Small intestine (tissue), 7 donors: ENCODE data around the gene TUBGCP2. TPM values are rescaled to one million over a fixed set of nuclear protein-coding genes. Genes with fewer than 3 reads are reported as not detected.
A peak's percentile ranks its signal among the peaks of the same experiment; 100 is the strongest.

Experiments used
- DNase-seq, 2 donors: peaks; one replicate each; pipeline versions ENCODE4 v3.0.0 to v3.0.0-alpha.2; 2013
- FAIRE-seq: peaks from 2 replicates; lab custom pipeline; 2012; peaks lifted over from hg19 to GRCh38; lab: Jason Lieb, UNC
- H3K27ac ChIP-seq, 3 donors: one replicate each; pipeline ENCODE4 v1.5.1; 2013; ENCODE audit warnings: low read length in 2 of 3, mild to moderate bottlenecking in 2 of 3, control low read depth in 1 of 3, inconsistent platforms in 1 of 3, low read depth in 1 of 3, moderate library complexity in 1 of 3
- H3K27me3 ChIP-seq, 3 donors: one replicate each; pipeline ENCODE4 v1.6.1; 2013; ENCODE audit warnings: low read length in 3 of 3, inconsistent platforms in 1 of 3; ENCODE audit not compliant: control insufficient read depth in 3 of 3, insufficient read depth in 3 of 3
- H3K36me3 ChIP-seq, 3 donors: one replicate each; pipeline ENCODE4 v1.6.1; 2013; ENCODE audit warnings: low read length in 3 of 3, inconsistent platforms in 1 of 3, low read depth in 1 of 3, mild to moderate bottlenecking in 1 of 3, moderate library complexity in 1 of 3; ENCODE audit not compliant: control insufficient read depth in 3 of 3, insufficient read depth in 2 of 3
- H3K4me1 ChIP-seq, 3 donors: one replicate each; pipeline ENCODE4 v1.6.1; 2013; ENCODE audit warnings: low read length in 2 of 3, inconsistent platforms in 1 of 3, low read depth in 1 of 3, mild to moderate bottlenecking in 1 of 3, moderate library complexity in 1 of 3; ENCODE audit not compliant: control insufficient read depth in 3 of 3, insufficient read depth in 2 of 3
- H3K4me3 ChIP-seq, 3 donors: one replicate each; pipeline ENCODE4 v1.5.1; 2013; ENCODE audit warnings: low read length in 3 of 3, control low read depth in 1 of 3, inconsistent platforms in 1 of 3, low read depth in 1 of 3, mild to moderate bottlenecking in 1 of 3, moderate library complexity in 1 of 3
- H3K9me3 ChIP-seq, 2 donors: one replicate each; pipeline ENCODE4 v1.6.1; 2013; ENCODE audit warnings: low read depth in 1 of 2, low read length in 1 of 2; ENCODE audit not compliant: control insufficient read depth in 2 of 2, insufficient read depth in 1 of 2
- WGBS, 3 donors: extraction: QIAGEN DNeasy Blood & Tissue Kit; methylation state at CpG; one replicate each; pipeline ENCODE4 v1.1.7; 2013; 5-methylcytosine and 5-hydroxymethylcytosine counted together
- polyA plus RNA-seq, 4 donors: library from polyadenylated mRNA; stranded (reverse) in 3 of 4; unstranded in 1 of 4; fragments of 200-250 nt in 3 of 4; fragments of 120-200 nt in 1 of 4; gene quantifications; one replicate each; pipeline versions ENCODE4 v1.2.1 to v1.2.3, GENCODE V29; 2013
- donor health status: healthy with polysubstance abuse.
- donor health status: control.
- donor health status: control.
- donor health status: Bipolar disorder and iron deficiency.
- donor health status: healthy.

TUBGCP2 gene
- polyA plus RNA-seq, 4 donors, result 43.1 to 173 (median 88.4) TPM

DNA sequence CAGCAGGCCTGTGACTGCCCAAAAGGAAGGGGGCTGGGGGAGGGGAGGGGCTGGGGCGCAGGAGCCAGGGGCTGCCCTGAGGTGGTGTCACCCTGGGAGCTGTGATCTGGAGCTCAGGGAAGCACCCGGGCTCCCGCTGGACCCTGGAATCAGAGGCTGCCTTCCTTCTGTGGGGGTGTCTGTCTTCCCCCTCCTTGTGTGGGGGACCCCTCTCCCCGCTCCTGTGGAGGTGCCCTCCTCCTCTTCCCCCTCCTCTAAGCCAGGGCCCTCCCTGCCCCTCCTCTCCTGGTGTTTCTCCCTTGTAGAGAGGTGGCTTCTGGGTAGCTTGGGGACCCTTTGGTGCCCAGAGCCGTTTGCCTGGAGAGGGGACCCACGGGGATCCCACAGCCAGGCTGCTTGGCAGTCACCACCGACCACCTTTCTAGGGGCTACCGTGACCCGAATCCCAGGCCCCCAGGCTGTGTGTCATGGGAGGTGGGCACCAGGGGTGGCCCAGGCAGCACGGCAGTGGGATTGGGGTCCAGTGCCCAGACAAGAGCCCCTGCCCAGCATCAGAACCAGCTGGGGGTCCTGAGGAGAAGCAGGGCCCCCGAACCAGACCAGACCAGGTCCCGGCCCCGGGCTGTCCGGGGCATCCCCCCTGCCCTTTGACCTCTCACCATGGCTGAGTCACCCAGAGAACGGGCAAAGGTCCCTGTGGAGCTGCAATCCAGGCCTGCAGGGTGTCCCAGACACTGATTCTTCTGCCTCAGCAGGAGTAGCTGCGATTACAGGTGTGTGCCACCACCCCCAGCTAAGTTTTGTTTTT lies 39.2 kb upstream of the TUBGCP2 start:
- peak overlapping the region in 2 of 3 donors; percentile 55 to 75 for H3K4me3 ChIP-seq
- no peak for FAIRE-seq

DNA sequence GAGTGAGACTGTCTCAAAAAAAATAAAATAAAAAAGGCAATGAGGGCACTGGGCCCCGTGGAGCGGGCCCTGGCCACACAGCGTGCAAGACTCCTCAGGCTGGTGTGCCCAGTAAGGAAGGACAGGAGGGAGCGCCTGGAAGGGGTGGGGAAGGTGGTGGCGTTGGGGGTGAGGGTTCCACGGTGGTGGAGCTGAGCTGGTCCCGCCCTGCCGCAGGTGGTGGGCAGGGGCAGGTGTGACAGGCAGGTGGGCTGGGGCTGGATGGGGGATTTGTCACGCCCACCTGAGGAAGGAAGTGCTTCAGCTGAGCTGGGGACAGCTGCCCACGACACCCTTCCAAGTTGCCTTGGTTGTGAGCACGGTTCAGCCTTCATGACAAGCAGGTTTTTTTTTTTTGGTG lies 37.7 kb upstream of the TUBGCP2 start:
- Histone ChIP-seq H3K9me3 (peaks cover 0 to 12% of the 10 kb centered on the region in 2 donors), H3K27me3 (peaks cover 0 to 3% (median 0%) of the 10 kb centered on the region in 3 donors), H3K4me3 (no peak overlapping the region), H3K4me1 (peaks cover 0 to 42% (median 2%) of the 10 kb centered on the region in 3 donors), H3K27ac (peak overlapping the region in 2 of 3 donors; percentile 37 to 93), H3K36me3 (peaks cover 0 to 21% (median 0%) of the 10 kb centered on the region in 3 donors)
- FAIRE-seq (no peak), DNase-seq (peak in 1 of 2 donors; percentile 24)
- WGBS, 3 donors, result 44 to 47% (median 47%) methylated on average over 10 to 11 of the region's 11 CpGs

More for the DNA sequence above, 39.2 kb upstream of the TUBGCP2 start:
- Histone ChIP-seq H3K4me1 (peaks cover 0 to 37% (median 2%) of the 10 kb centered on the region in 3 donors), H3K36me3 (peaks cover 0 to 36% (median 0%) of the 10 kb centered on the region in 3 donors), H3K27me3 (peaks cover 0 to 3% (median 0%) of the 10 kb centered on the region in 3 donors), H3K9me3 (peaks cover 0 to 12% of the 10 kb centered on the region in 2 donors), H3K27ac (peak overlapping the region; percentile 76 to 97 (median 93))
- 11 to 39% (median 29%) methylated on average over 11 to 16 of the region's 16 CpGs for WGBS, 3 donors
- DNase-seq, result peak; percentile 82 to 91

DNA sequence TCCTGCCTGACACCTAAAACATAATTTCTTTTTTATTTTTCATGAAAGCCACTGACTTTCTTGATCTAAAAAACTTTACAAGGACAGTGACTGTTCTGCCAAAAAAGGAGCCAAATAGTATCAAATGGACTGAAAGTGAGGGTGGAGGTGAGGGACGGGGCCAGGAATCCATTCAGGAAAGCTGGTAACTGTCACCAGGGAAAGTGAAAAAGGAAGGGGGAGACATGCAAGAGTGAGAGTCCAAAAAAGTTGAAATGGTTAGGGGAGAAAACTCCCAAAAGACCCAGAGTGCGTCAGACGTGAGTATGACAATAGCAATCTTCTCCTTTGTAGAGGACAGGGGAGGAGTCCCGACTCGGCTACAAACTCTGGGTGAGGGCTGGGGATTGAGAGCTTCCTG lies 35.6 kb upstream of the TUBGCP2 start:
- FAIRE-seq (no peak), DNase-seq (no peak)
- Histone ChIP-seq H3K36me3 (peaks cover 0 to 2% (median 0%) of the 10 kb centered on the region in 3 donors), H3K9me3 (peaks cover 0 to 10% of the 10 kb centered on the region in 2 donors), H3K4me3 (no peak overlapping the region), H3K4me1 (peaks cover 0 to 31% (median 2%) of the 10 kb centered on the region in 3 donors), H3K27ac (no peak overlapping the region), H3K27me3 (peaks cover 0 to 3% (median 0%) of the 10 kb centered on the region in 3 donors)
- WGBS, 3 donors, result 71 to 88% (median 75%) methylated on average over 5 of the region's 5 CpGs

DNA sequence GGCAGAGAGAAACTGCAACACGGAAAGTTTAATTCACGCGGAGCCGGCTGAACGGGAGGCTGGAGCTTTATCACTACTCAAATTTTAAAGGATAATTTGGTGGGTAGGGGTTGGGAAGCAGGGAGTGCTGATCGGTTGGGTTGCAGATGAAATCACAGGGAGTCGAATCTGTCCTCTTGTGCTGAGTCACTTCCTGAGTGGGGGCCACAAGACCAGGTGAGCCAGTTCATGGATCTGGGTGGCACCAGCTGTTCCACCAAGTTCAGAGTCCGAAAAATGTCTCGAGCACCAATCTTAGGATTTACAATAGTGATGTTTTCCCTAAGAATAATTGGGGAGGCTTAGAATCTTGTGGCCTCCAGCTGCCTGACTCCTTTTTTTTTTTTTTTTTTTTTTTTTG lies 34.9 kb upstream of the TUBGCP2 start:
- H3K27ac ChIP-seq, result peak overlapping the region in 2 of 3 donors; percentile 89 to 90
- DNase-seq, result peak; percentile 53 to 85
- 7 to 45% (median 23%) methylated on average over 9 of the region's 9 CpGs for WGBS, 3 donors

DNA sequence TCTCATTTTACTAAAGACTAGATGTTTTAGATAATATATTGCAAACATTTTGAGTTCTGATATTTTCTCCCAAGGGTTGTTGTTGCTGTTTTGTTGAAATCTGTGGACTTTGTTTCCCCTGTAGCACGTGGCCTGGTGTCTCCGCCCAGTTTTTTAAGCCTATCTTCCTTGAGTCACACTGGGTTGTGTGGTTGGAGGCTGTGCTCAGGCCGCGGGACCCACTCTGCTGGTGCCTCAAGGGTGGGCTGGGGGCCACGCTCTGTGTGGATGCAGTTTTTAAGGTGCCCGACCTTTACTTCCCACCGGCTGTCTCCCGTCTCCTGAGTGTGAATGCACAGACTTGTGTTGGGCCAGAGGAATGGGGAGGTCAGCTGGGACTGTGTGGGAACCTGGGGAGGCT lies 34.3 kb upstream of the TUBGCP2 start:
- DNase-seq (peak; percentile 45 to 78), FAIRE-seq (no peak)
- Histone ChIP-seq H3K27ac (peak overlapping the region; percentile 0 to 90 (median 89)), H3K4me3 (peak overlapping the region in 1 of 3 donors; percentile 28), H3K4me1 (peaks cover 0 to 25% (median 2%) of the 10 kb centered on the region in 3 donors), H3K27me3 (peaks cover 0 to 9% (median 9%) of the 10 kb centered on the region in 3 donors), H3K9me3 (peaks cover 0 to 10% of the 10 kb centered on the region in 2 donors), H3K36me3 (no peaks in the 10 kb centered on the region)
- 41 to 66% (median 52%) methylated on average over 8 of the region's 8 CpGs for WGBS, 3 donors

More for the DNA sequence above, 34.9 kb upstream of the TUBGCP2 start:
- peaks cover 0 to 3% (median 3%) of the 10 kb centered on the region in 3 donors for H3K27me3 ChIP-seq
- H3K4me3 ChIP-seq, result peak overlapping the region in 1 of 3 donors; percentile 28
- H3K9me3 ChIP-seq, result peaks cover 0 to 10% of the 10 kb centered on the region in 2 donors
- no peak for FAIRE-seq
- H3K36me3 ChIP-seq, result no peaks in the 10 kb centered on the region
- H3K4me1 ChIP-seq, result peaks cover 0 to 30% (median 2%) of the 10 kb centered on the region in 3 donors

DNA sequence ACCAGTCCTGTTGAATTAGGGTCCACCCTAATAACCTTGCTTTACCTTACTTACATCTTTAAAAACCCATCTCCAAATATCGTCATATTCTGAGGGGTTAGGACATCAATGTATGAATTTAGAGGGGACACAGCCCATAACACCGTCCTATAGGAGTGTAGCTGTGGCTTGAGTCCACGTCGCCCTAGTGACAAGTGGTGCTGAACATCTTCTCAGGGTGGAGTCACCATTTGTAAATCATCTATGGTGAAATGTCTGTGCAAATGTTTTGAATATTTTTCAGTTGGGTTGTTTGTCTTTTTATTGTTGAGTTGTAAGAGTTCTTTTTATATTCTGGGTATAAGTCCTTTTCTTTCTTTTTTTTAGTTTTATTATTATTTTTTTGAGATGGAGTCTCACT lies 33.3 kb upstream of the TUBGCP2 start:
- Histone ChIP-seq H3K27ac (no peak overlapping the region), H3K36me3 (no peaks in the 10 kb centered on the region), H3K4me1 (peaks cover 0 to 16% (median 2%) of the 10 kb centered on the region in 3 donors), H3K4me3 (no peak overlapping the region), H3K9me3 (peaks cover 0 to 10% of the 10 kb centered on the region in 2 donors), H3K27me3 (peaks cover 0 to 19% (median 18%) of the 10 kb centered on the region in 3 donors)
- no peak for DNase-seq
- WGBS, 3 donors, result 82 to 97% (median 88%) methylated on average over 4 of the region's 4 CpGs
- FAIRE-seq, result no peak

DNA sequence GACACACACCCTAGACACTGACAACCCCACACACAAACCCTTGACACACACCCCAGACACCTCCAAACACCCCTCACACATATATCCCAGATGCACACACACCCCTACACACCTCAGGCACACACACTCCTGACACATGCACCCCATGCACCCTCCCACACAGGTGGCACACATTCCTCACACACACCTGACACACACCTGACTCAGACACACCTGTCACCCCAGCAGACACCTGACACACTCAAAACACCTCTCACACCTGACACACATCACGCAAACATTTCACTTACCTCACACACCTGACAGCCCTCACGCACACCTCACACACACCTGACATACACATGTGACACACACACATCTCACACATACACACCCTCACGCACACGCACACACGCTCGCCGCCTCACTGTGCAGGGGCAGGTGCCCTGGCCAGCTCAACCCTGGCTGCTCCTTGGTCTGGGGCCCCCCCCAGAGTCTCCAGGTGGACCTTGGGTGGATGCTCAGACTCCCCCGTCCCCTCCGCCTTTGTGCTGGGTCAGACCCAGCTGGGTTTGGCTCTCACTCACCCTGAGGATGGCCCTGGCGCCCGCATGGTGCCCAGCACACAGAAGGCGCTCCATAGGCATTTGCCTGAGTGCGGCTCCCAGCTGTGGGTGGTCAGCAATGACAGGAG lies 31.2 kb upstream of the TUBGCP2 start:
- 86 to 94% (median 90%) methylated on average over 13 of the region's 13 CpGs for WGBS, 3 donors
- Histone ChIP-seq H3K4me3 (no peak overlapping the region), H3K9me3 (peaks cover 0 to 2% of the 10 kb centered on the region in 2 donors), H3K27me3 (peaks cover 9 to 39% (median 23%) of the 10 kb centered on the region in 3 donors), H3K4me1 (peaks cover 0 to 19% (median 0%) of the 10 kb centered on the region in 3 donors), H3K36me3 (no peaks in the 10 kb centered on the region), H3K27ac (no peak overlapping the region)
- DNase-seq (no peak), FAIRE-seq (no peak)
